Caki2 (cell line): ENCODE measurements around the gene LRRC66. TPM values are rescaled to one million over a fixed set of nuclear protein-coding genes. Genes with fewer than 3 reads are reported as not detected.

ENCODE experiments used
- total RNA-seq: library from RNA; depleted of rRNA; stranded (reverse); fragments of >200 nt; shearing (Covaris generic); gene quantifications from 2 replicates; pipeline ENCODE4 v1.2.3, GENCODE V29; 2014; ENCODE audit warnings: low replicate concordance; rRNA removed

The LRRC66 gene
- total RNA-seq, 1 experiment from 2014 or later: not detected

Other genes with a start within 250 kb of the LRRC66 start
- gene DCUN1D4, start 177.2 kb downstream of the LRRC66 start, total RNA-seq: 29.3 and 40.0 TPM in 2 replicates
- 8.6 and 9.2 TPM in 2 replicates for gene SGCB, start 17.9 kb upstream of the LRRC66 start, total RNA-seq
- 4.3 and 5.2 TPM in 2 replicates for gene SPATA18, start 30.9 kb upstream of the LRRC66 start, total RNA-seq